Caco-2 (cell line): Measurements from ENCODE around the gene FOXC2. TPM values are rescaled to one million over a fixed set of nuclear protein-coding genes. Genes with fewer than 3 reads are reported as not detected.

Experiments
- BruUV-seq: library from RNA; stranded (reverse); fragments of 400-500 nt; replicated peaks from 2 replicates; lab custom pipeline; 2021; lab: Mats Ljungman, UMichigan
- CTCF ChIA-PET: fragments of 300-600 bp; sonication (Branson Sonifier 250); formaldehyde crosslinking; loops from one replicate; lab custom pipeline; 2022; ENCODE audit warnings: antibody characterized with exemption; lab: Charles Lee
- POLR2A ChIA-PET: fragments of 300-600 bp; sonication (Branson Sonifier 250); formaldehyde crosslinking; loops from one replicate; lab custom pipeline; 2022; ENCODE audit warnings: antibody characterized with exemption; lab: Charles Lee
- DNase-seq, 2 experiments: peaks; one replicate each; pipeline versions ENCODE4 v3.0.0 to v3.0.0-alpha.2; 2020 to 2022
- H3K27me3 ChIP-seq: replicated peaks from 2 replicates; pipeline ENCODE4 v1.6.0; 2011; ENCODE audit warnings: low read length; ENCODE audit not compliant: control insufficient read depth, insufficient read depth
- H3K36me3 ChIP-seq: 2 replicates; pipeline ENCODE4 v1.5.1; 2011; ENCODE audit warnings: low read length; ENCODE audit not compliant: control insufficient read depth, insufficient read depth
- H3K4me1 ChIP-seq: fragments of 250-450 bp; sonication (Bioruptor Pico); 2 replicates; pipeline ENCODE4 v1.5.1; 2020; ENCODE audit warnings: mild to moderate bottlenecking
- H3K4me3 ChIP-seq: 2 replicates; pipeline ENCODE4 v1.5.1; 2011; ENCODE audit warnings: low read depth, mild to moderate bottlenecking, control low read depth, low read length
- H3K9me3 ChIP-seq: fragments of 250-450 bp; sonication (Bioruptor Pico); 2 replicates; pipeline ENCODE4 v1.5.1; 2020; ENCODE audit warnings: mild to moderate bottlenecking, moderate library complexity
- H3K27ac Mint-ChIP-seq: one replicate; pipeline ENCODE4 v1.8.0; 2022; ENCODE audit warnings: mixed read lengths; ENCODE audit not compliant: unreplicated experiment
- H3K27me3 Mint-ChIP-seq: one replicate; pipeline ENCODE4 v1.8.0; 2022; ENCODE audit warnings: mixed read lengths; ENCODE audit not compliant: insufficient read depth, unreplicated experiment
- H3K36me3 Mint-ChIP-seq: one replicate; pipeline ENCODE4 v1.8.0; 2022; ENCODE audit warnings: mild to moderate bottlenecking, mixed read lengths; ENCODE audit not compliant: insufficient read depth, unreplicated experiment
- H3K4me1 Mint-ChIP-seq: one replicate; pipeline ENCODE4 v1.8.0; 2022; ENCODE audit warnings: low read depth, mixed read lengths; ENCODE audit not compliant: unreplicated experiment
- H3K4me3 Mint-ChIP-seq: one replicate; pipeline ENCODE4 v1.8.0; 2022; ENCODE audit warnings: mild to moderate bottlenecking, moderate library complexity, mixed read lengths; ENCODE audit not compliant: unreplicated experiment
- H3K9me3 Mint-ChIP-seq: one replicate; pipeline ENCODE4 v1.8.0; 2022; ENCODE audit warnings: mixed read lengths; ENCODE audit not compliant: unreplicated experiment
- intact Hi-C: fragments of 100-400 bp; cut with micrococcal nuclease; formaldehyde crosslinking; loops from one replicate; pipeline ENCODE4 v1.10.0; 2022; ENCODE audit not compliant: unreplicated experiment
- total RNA-seq: library from RNA; stranded (reverse); gene quantifications from 2 replicates; pipeline ENCODE4 v1.2.3, GENCODE V29; 2022
- TF ChIP-seq, protein P1 (sequence below), 2 experiments: fragments of 200-600 bp in 1 of 2; IDR thresholded peaks; 1 replicate in 1 of 2; 2 replicates in 1 of 2; pipeline versions ENCODE4 v1.5.1 to v1.8.0; 2011 to 2022; ENCODE audit warnings: antibody characterized with exemption in 1 of 2, control low read depth in 1 of 2, inconsistent platforms in 1 of 2, low read depth in 1 of 2, low read length in 1 of 2, mild to moderate bottlenecking in 1 of 2, moderate library complexity in 1 of 2; ENCODE audit not compliant: insufficient read depth in 1 of 2, severe bottlenecking in 1 of 2, unreplicated experiment in 1 of 2

The FOXC2 gene
- total RNA-seq, 1 experiment from 2014 or later = not detected

GRCh38 chr16:86531641-86532525, 34.7 kb upstream of the FOXC2 start:
- intact Hi-C loops = no loop called here
- no peaks in the 10 kb centered on the region for H3K9me3 Mint-ChIP-seq
- Histone ChIP-seq H3K4me3 (no peak overlapping the region), H3K9me3 (no peaks in the 10 kb centered on the region), H3K36me3 (no peaks in the 10 kb centered on the region), H3K27me3 (no peaks in the 10 kb centered on the region), H3K4me1 (no peaks in the 10 kb centered on the region)
- TF ChIP-seq, protein P1, sequence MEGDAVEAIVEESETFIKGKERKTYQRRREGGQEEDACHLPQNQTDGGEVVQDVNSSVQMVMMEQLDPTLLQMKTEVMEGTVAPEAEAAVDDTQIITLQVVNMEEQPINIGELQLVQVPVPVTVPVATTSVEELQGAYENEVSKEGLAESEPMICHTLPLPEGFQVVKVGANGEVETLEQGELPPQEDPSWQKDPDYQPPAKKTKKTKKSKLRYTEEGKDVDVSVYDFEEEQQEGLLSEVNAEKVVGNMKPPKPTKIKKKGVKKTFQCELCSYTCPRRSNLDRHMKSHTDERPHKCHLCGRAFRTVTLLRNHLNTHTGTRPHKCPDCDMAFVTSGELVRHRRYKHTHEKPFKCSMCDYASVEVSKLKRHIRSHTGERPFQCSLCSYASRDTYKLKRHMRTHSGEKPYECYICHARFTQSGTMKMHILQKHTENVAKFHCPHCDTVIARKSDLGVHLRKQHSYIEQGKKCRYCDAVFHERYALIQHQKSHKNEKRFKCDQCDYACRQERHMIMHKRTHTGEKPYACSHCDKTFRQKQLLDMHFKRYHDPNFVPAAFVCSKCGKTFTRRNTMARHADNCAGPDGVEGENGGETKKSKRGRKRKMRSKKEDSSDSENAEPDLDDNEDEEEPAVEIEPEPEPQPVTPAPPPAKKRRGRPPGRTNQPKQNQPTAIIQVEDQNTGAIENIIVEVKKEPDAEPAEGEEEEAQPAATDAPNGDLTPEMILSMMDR (IDR thresholded peaks at IDR 0.05; ENCODE audit: insufficient read depth in 1 of 2, low read depth in 1 of 2, low read length in 1 of 2, severe bottlenecking in 1 of 2, unreplicated experiment in 1 of 2) = no peak
- H3K27me3 Mint-ChIP-seq = no peaks in the 10 kb centered on the region
- no peak for DNase-seq
- CTCF ChIA-PET = no interaction called here
- no peak overlapping the region for H3K27ac Mint-ChIP-seq
- no TSS peak for BruUV-seq
- no peaks in the 10 kb centered on the region for H3K36me3 Mint-ChIP-seq
- POLR2A ChIA-PET = no interaction called here
- H3K4me1 Mint-ChIP-seq = no peaks in the 10 kb centered on the region
- H3K4me3 Mint-ChIP-seq = no peak overlapping the region

- Mint-ChIP-seq H3K36me3 (no peaks in the 10 kb centered on the region), H3K27me3 (no peaks in the 10 kb centered on the region), H3K9me3 (no peaks in the 10 kb centered on the region), H3K4me1 (no peaks in the 10 kb centered on the region), H3K4me3 (no peak overlapping the region), H3K27ac (no peak overlapping the region)
- Histone ChIP-seq H3K27me3 (no peaks in the 10 kb centered on the region), H3K9me3 (no peaks in the 10 kb centered on the region), H3K4me3 (no peak overlapping the region), H3K36me3 (no peaks in the 10 kb centered on the region), H3K4me1 (no peaks in the 10 kb centered on the region)
- ChIA-PET POLR2A (no interaction called here), CTCF (no interaction called here)
- intact Hi-C loops = no loop called here
- no TSS peak for BruUV-seq
- DNase-seq = no peak
- TF ChIP-seq, protein P1 (IDR thresholded peaks at IDR 0.05; ENCODE audit: insufficient read depth in 1 of 2, low read depth in 1 of 2, low read length in 1 of 2, severe bottlenecking in 1 of 2, unreplicated experiment in 1 of 2) = no peak
These were observed 34.2 kb upstream of the FOXC2 start for GRCh38 chr16:86532526-86532815.

DNA sequence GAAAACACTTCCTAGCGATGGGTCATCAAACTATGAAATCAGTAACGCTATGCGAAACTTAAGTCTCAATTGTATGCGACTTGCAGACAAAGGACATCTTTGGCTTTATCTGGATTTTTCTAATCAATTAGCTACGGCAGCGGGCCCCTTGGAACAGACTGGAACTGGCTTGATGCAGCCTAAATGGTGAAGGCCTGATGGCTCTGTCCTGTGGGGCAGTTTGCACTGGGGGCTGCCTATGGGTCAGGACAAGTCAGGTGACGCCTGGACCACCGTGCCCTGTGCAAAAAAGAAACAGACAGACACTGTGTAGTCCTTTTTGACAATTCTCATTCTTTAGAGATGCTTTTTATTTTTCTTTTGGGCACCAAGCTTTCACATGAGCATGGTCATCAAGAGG, 33.6 kb upstream of the FOXC2 start:
- Histone ChIP-seq H3K36me3 (no peaks in the 10 kb centered on the region), H3K9me3 (no peaks in the 10 kb centered on the region), H3K4me1 (no peaks in the 10 kb centered on the region), H3K4me3 (no peak overlapping the region), H3K27me3 (no peaks in the 10 kb centered on the region)
- no TSS peak for BruUV-seq
- intact Hi-C loops = no loop called here
- H3K36me3 Mint-ChIP-seq = no peaks in the 10 kb centered on the region
- no peak overlapping the region for H3K4me3 Mint-ChIP-seq
- no peak for DNase-seq
- TF ChIP-seq, protein P1 (IDR thresholded peaks at IDR 0.05; ENCODE audit: insufficient read depth in 1 of 2, low read depth in 1 of 2, low read length in 1 of 2, severe bottlenecking in 1 of 2, unreplicated experiment in 1 of 2) = no peak
- ChIA-PET POLR2A (no interaction called here), CTCF (no interaction called here)
- no peaks in the 10 kb centered on the region for H3K9me3 Mint-ChIP-seq
- H3K4me1 Mint-ChIP-seq = no peaks in the 10 kb centered on the region
- H3K27me3 Mint-ChIP-seq = no peaks in the 10 kb centered on the region
- no peak overlapping the region for H3K27ac Mint-ChIP-seq
